CD14-positive monocyte (primary cell): Measurements from ENCODE around the gene MSLN. TPM values are rescaled to one million over a fixed set of nuclear protein-coding genes. Genes with fewer than 3 reads are reported as not detected.

Experiments
- DNase-seq, 3 donors: peaks; one replicate each; pipeline ENCODE4 v3.0.0-alpha.2; 2011 to 2022
- H2AFZ ChIP-seq: 2 replicates; pipeline ENCODE4 v1.6.0; 2012; ENCODE audit warnings: mild to moderate bottlenecking, low read depth, low read length, inconsistent platforms; ENCODE audit not compliant: insufficient read depth, poor library complexity, severe bottlenecking
- H3K27ac ChIP-seq, 2 donors: 1 replicate in 1 of 2; 2 replicates in 1 of 2; pipeline ENCODE4 v1.5.1; 2012 to 2013; ENCODE audit warnings: low read length in 2 of 2, control low read depth in 1 of 2, inconsistent platforms in 1 of 2, low read depth in 1 of 2, mild to moderate bottlenecking in 1 of 2
- H3K27me3 ChIP-seq, 2 donors: one replicate each; pipeline versions ENCODE4 v1.6.0 to v1.6.1; 2011 to 2013; ENCODE audit warnings: low read length in 2 of 2; ENCODE audit not compliant: control insufficient read depth in 2 of 2, insufficient read depth in 2 of 2
- H3K36me3 ChIP-seq, 2 donors: replicated peaks in 1 of 2; 1 replicate in 1 of 2; 2 replicates in 1 of 2; pipeline versions ENCODE4 v1.5.1 to v1.6.1; 2012 to 2013; ENCODE audit warnings: low read length in 2 of 2, control low read depth in 1 of 2, inconsistent platforms in 1 of 2, mild to moderate bottlenecking in 1 of 2; ENCODE audit not compliant: insufficient read depth in 2 of 2, control insufficient read depth in 1 of 2
- H3K4me1 ChIP-seq, 2 donors: 1 replicate in 1 of 2; 2 replicates in 1 of 2; pipeline versions ENCODE4 v1.5.1 to v1.6.1; 2012 to 2013; ENCODE audit warnings: low read length in 2 of 2, control low read depth in 1 of 2, inconsistent platforms in 1 of 2, mild to moderate bottlenecking in 1 of 2, moderate library complexity in 1 of 2; ENCODE audit not compliant: insufficient read depth in 2 of 2, control insufficient read depth in 1 of 2
- H3K4me2 ChIP-seq: replicated peaks from 2 replicates; pipeline ENCODE3; 2012; ENCODE audit warnings: low read length, moderate library complexity, mild to moderate bottlenecking; ENCODE audit not compliant: poor library complexity, severe bottlenecking; ENCODE audit errors: extremely low read depth
- H3K4me3 ChIP-seq, 3 experiments: fragments of 200-600 bp in 1 of 3; sonication (generic) in 1 of 3; replicated peaks in 1 of 3; 1 replicate in 2 of 3; 2 replicates in 1 of 3; pipeline ENCODE4 v1.5.1; 2011 to 2013; ENCODE audit warnings: low read length in 3 of 3, mild to moderate bottlenecking in 3 of 3, control low read depth in 2 of 3, low read depth in 2 of 3, inconsistent platforms in 1 of 3, moderate library complexity in 1 of 3
- H3K79me2 ChIP-seq: 2 replicates; pipeline ENCODE4 v1.6.0; 2012; ENCODE audit warnings: mild to moderate bottlenecking, control low read depth, inconsistent platforms, low read length, moderate library complexity; ENCODE audit not compliant: insufficient read depth
- H3K9ac ChIP-seq: 2 replicates; pipeline ENCODE4 v1.6.0; 2017; ENCODE audit warnings: low read length, mild to moderate bottlenecking; ENCODE audit not compliant: insufficient read depth, poor library complexity, severe bottlenecking
- H3K9me3 ChIP-seq, 2 donors: replicated peaks in 1 of 2; 1 replicate in 1 of 2; 2 replicates in 1 of 2; pipeline versions ENCODE4 v1.5.1 to v1.6.1; 2012 to 2013; ENCODE audit warnings: low read length in 2 of 2, control low read depth in 1 of 2; ENCODE audit not compliant: control insufficient read depth in 1 of 2, insufficient read depth in 1 of 2
- H4K20me1 ChIP-seq: 2 replicates; pipeline ENCODE4 v1.6.0; 2012; ENCODE audit warnings: mild to moderate bottlenecking, low read length, control low read depth, moderate library complexity; ENCODE audit not compliant: insufficient read depth
- H3K27ac Mint-ChIP-seq, 7 donors: one replicate each; pipeline ENCODE4 v1.8.0; 2020; ENCODE audit warnings: mild to moderate bottlenecking in 7 of 7, mixed read lengths in 7 of 7, moderate library complexity in 6 of 7, inconsistent platforms in 2 of 7
- H3K27me3 Mint-ChIP-seq, 3 donors: one replicate each; pipeline ENCODE4 v1.8.0; 2021 to 2022; ENCODE audit warnings: low read depth in 3 of 3, mild to moderate bottlenecking in 3 of 3, mixed read lengths in 3 of 3, moderate library complexity in 3 of 3, inconsistent platforms in 1 of 3
- H3K36me3 Mint-ChIP-seq, 2 donors: one replicate each; pipeline ENCODE4 v1.8.0; 2020; ENCODE audit warnings: mixed read lengths in 2 of 2, inconsistent platforms in 1 of 2, mild to moderate bottlenecking in 1 of 2
- H3K4me1 Mint-ChIP-seq: one replicate; pipeline ENCODE4 v1.8.0; 2020; ENCODE audit warnings: mild to moderate bottlenecking, mixed read lengths
- H3K4me3 Mint-ChIP-seq, 2 donors: one replicate each; pipeline ENCODE4 v1.8.0; 2020; ENCODE audit warnings: mild to moderate bottlenecking in 2 of 2, mixed read lengths in 2 of 2, moderate library complexity in 1 of 2
- H3K9me3 Mint-ChIP-seq, 7 donors: one replicate each; pipeline ENCODE4 v1.8.0; 2020 to 2022; ENCODE audit warnings: mixed read lengths in 7 of 7, mild to moderate bottlenecking in 6 of 7, moderate library complexity in 6 of 7, inconsistent platforms in 2 of 7
- WGBS: methylation state at CpG from one replicate; pipeline ENCODE4 v1.1.5; 2013; ENCODE audit warnings: missing lambda C conversion rate; ENCODE audit not compliant: insufficient coverage; 5-methylcytosine and 5-hydroxymethylcytosine counted together
- intact Hi-C, 2 donors: fragments of 100-400 bp; cut with micrococcal nuclease; formaldehyde crosslinking; loops; one replicate each; pipeline versions ENCODE4 v1.15.0 to v1.15.1; 2023
- polyA plus RNA-seq, 3 donors: library from polyadenylated mRNA; depleted of rRNA in 1 of 3; unstranded in 2 of 3; stranded (reverse) in 1 of 3; fragments of 300-500 nt in 2 of 3; fragments of >200 nt in 1 of 3; fragmentation: Illumina TruSeq in 2 of 3; gene quantifications; 1 replicate in 2 of 3; 2 replicates in 1 of 3; pipeline ENCODE4 v1.2.3, GENCODE V29; 2012 to 2021
- TF ChIP-seq, protein P1 (sequence below): fragments of 200-600 bp; IDR thresholded peaks from one replicate; pipeline ENCODE4 v1.8.0; 2022; ENCODE audit warnings: antibody characterized with exemption, mild to moderate bottlenecking

The MSLN gene
- polyA plus RNA-seq, 3 donors = 0.07 to 0.29 TPM; not detected in 1

DNA sequence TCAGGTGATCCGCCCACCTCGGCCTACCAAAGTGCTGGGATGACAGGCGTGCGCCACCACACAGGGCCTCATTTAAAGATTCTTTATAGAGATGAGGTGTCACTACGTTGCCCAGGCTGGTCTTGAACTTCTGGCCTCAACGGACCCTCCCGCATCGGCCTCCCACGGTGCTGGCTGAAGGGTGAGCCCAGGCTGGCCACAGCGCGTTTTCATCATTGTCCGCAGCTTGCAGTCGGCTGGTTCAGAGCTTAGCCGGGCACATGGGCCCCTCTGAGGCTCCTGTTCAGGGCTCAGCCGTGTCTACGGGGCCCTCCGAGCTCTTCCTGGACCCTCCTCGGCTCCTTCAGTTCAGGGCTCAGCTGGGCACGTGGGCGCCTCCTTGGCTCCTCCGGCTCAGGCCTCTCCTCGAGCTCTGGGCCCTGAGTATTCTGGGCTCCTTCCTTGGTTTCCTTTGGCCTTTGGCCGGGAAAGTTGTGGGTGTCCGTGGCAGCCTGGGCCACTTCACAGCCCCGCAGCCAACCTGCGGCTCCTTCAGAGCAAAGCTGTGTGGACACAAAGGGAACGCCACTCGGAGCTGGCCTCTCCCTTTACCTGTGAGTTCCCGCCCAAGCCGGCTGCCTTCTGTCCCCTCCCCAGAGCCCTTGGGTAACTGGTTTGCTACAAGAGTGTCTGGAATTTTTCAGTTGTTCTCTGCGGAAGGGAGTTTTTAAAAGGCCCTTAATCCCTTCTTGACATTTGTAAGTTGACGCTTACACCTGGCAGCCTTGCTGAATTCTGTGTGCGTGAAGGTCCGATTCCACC, 1.2 kb upstream of the MSLN start:
- WGBS = 95% methylated on average over 31 of the region's 34 CpGs
- peaks cover 0 to 5% (median 3%) of the 10 kb centered on the region in 7 donors for H3K9me3 Mint-ChIP-seq
- no peak overlapping the region for H2AFZ ChIP-seq

DNA sequence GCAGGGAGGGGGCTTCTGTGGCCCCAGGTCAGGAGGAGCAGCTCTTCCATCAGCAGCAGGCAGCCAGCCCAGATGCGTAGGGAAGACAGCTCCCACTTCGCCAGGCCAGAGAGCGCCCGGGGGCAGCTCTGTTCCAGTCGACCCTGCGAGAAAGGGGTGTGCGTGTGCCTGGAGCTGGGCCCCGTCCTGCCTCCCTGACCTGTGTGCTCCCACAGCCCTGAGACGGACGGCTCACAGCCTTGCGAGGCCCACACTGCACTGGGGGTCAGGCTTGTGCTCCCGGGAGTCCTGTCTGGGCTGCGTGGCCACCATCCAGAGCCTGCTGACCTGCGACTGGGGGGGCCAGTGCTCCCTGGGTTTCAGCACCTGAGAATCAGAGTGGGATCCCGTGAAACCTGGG, 469 bp upstream of the MSLN start:
- Mint-ChIP-seq H3K36me3 (peaks cover 0 to 2% of the 10 kb centered on the region in 2 donors), H3K4me3 (no peak overlapping the region), H3K27ac (peak overlapping the region in 2 of 7 donors; percentile 17 to 58), H3K9me3 (peaks cover 0 to 5% (median 3%) of the 10 kb centered on the region in 7 donors), H3K4me1 (peaks cover 19% of the 10 kb centered on the region), H3K27me3 (peaks cover 0 to 3% (median 3%) of the 10 kb centered on the region in 3 donors)
- Histone ChIP-seq H3K27ac (no peak overlapping the region), H3K4me2 (no peak overlapping the region), H3K4me3 (no peak overlapping the region), H3K9ac (no peak overlapping the region), H3K27me3 (no peaks in the 10 kb centered on the region), H3K79me2 (no peaks in the 10 kb centered on the region), H4K20me1 (no peaks in the 10 kb centered on the region), H3K36me3 (no peaks in the 10 kb centered on the region), H3K9me3 (no peaks in the 10 kb centered on the region), H2AFZ (no peak overlapping the region), H3K4me1 (peaks cover 22 to 24% of the 10 kb centered on the region in 2 donors)
- intact Hi-C loops = no loop called here
- 96% methylated on average over 13 of the region's 15 CpGs for WGBS
- TF ChIP-seq, protein P1, sequence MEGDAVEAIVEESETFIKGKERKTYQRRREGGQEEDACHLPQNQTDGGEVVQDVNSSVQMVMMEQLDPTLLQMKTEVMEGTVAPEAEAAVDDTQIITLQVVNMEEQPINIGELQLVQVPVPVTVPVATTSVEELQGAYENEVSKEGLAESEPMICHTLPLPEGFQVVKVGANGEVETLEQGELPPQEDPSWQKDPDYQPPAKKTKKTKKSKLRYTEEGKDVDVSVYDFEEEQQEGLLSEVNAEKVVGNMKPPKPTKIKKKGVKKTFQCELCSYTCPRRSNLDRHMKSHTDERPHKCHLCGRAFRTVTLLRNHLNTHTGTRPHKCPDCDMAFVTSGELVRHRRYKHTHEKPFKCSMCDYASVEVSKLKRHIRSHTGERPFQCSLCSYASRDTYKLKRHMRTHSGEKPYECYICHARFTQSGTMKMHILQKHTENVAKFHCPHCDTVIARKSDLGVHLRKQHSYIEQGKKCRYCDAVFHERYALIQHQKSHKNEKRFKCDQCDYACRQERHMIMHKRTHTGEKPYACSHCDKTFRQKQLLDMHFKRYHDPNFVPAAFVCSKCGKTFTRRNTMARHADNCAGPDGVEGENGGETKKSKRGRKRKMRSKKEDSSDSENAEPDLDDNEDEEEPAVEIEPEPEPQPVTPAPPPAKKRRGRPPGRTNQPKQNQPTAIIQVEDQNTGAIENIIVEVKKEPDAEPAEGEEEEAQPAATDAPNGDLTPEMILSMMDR = no peak
- DNase-seq = no peak

More for the DNA sequence above, 1.2 kb upstream of the MSLN start:
- Mint-ChIP-seq H3K4me1 (peaks cover 26% of the 10 kb centered on the region), H3K36me3 (peaks cover 0 to 2% of the 10 kb centered on the region in 2 donors), H3K4me3 (no peak overlapping the region), H3K27ac (no peak overlapping the region), H3K27me3 (peaks cover 0 to 3% (median 3%) of the 10 kb centered on the region in 3 donors)
- H3K4me2 ChIP-seq = no peak overlapping the region
- no peaks in the 10 kb centered on the region for H3K79me2 ChIP-seq
- H4K20me1 ChIP-seq = no peaks in the 10 kb centered on the region
- no peak overlapping the region for H3K27ac ChIP-seq
- no peak overlapping the region for H3K9ac ChIP-seq
- peaks cover 29 to 32% of the 10 kb centered on the region in 2 donors for H3K4me1 ChIP-seq
- intact Hi-C loops = no loop called here
- no peaks in the 10 kb centered on the region for H3K27me3 ChIP-seq
- no peaks in the 10 kb centered on the region for H3K36me3 ChIP-seq
- H3K9me3 ChIP-seq = no peaks in the 10 kb centered on the region
- DNase-seq = no peak
- no peak overlapping the region for H3K4me3 ChIP-seq
- TF ChIP-seq, protein P1 = no peak
